ENCODE data around the gene LMCD1. TPM values are rescaled to one million over a fixed set of nuclear protein-coding genes. Genes with fewer than 3 reads are reported as not detected.

The LMCD1 gene
- total and polyA plus RNA-seq, 2 of the 8 experiments (the other 6 are each of a cell fraction or from before 2014, with no cell fraction given): 12.3 to 26.5 TPM

DNA sequence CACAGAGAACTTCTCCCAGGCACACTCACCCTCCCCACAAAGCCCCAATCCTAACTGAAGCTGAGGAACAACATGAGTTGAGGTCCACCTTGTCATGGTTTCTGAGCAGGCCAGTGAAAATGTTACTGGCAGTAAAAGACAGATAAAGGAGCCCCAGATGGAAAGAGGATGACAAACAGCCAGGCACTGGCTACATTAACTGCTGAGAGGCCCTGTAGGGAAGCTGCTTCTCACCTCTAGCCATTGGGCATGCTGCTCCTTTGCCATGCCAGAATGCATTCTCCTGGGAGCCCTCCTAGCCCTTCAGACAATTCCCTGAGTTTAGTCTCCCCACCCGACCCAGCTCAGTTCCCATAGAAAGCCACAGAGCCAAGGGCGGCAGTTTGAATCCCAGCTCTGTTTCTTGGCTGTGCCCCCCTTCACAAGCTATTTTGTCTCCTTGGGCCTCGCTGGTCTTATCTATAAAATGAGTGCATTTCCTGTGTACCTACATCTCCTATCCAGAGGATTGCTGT is 60.5 kb downstream of the LMCD1 start:
- no peak overlapping the region for H2AK5ac ChIP-seq (ENCODE audit: low read depth, low read length)
- H4K20me1 ChIP-seq (replicated peaks in 1 of 2; ENCODE audit: control insufficient read depth in 1 of 2, insufficient read depth in 2 of 2, low read length in 2 of 2): no peaks in the 10 kb centered on the region
- no peak overlapping the region for H2BK12ac ChIP-seq (ENCODE audit: low read depth, low read length)
- no peaks in the 10 kb centered on the region for H3K27me3 ChIP-seq (replicated peaks in 1 of 4; ENCODE audit: control insufficient read depth in 3 of 4, extremely low read depth in 1 of 4, insufficient read depth in 3 of 4, low read length in 3 of 4)
- H3K56ac ChIP-seq (replicated peaks; ENCODE audit: insufficient read length, low read depth, low read length): no peak overlapping the region
- FAIRE-seq: no peak
- DNase-seq (ENCODE audit: low read depth in 1 of 2, low spot score in 2 of 2): no peak
- H3K79me2 ChIP-seq (ENCODE audit: control insufficient read depth in 1 of 2, insufficient read depth in 2 of 2, low read length in 2 of 2): no peaks in the 10 kb centered on the region
- H2AFZ ChIP-seq (ENCODE audit: low read length): no peak overlapping the region
- no peak overlapping the region for H3K4ac ChIP-seq (replicated peaks; ENCODE audit: insufficient read length, low read depth, low read length)
- no peak overlapping the region for H3K27ac ChIP-seq (ENCODE audit: low read depth, low read length)
- no peak overlapping the region for H3K14ac ChIP-seq (ENCODE audit: insufficient read length)
- ChIA-PET POLR2A (ENCODE audit: partially characterized antibody) (interaction anchor here (1.2 kb wide), 1 partner anchor 10 kb away, joined by 3 read pairs; no protein-coding TSS in a partner anchor), CTCF (ENCODE audit: partially characterized antibody) (interaction anchor here (1.3 kb wide), 1 partner anchor 46 kb away, joined by 3 read pairs; no protein-coding TSS in a partner anchor)
- H3K9ac ChIP-seq (replicated peaks in 1 of 4; ENCODE audit: extremely low read depth in 1 of 4, low read depth in 3 of 4, low read length in 3 of 4): no peak overlapping the region
- no peaks in the 10 kb centered on the region for H3K23me2 ChIP-seq (ENCODE audit: low read depth, low read length)
- no peak overlapping the region for H3K18ac ChIP-seq (ENCODE audit: extremely low read depth, low read length)
- no peak overlapping the region for H2BK120ac ChIP-seq (replicated peaks; ENCODE audit: low read depth, low read length)
- H3K4me2 ChIP-seq (ENCODE audit: insufficient read depth in 1 of 2, low read depth in 2 of 2, low read length in 2 of 2): no peak overlapping the region
- H3K4me1 ChIP-seq (replicated peaks in 1 of 4; ENCODE audit: control insufficient read depth in 3 of 4, insufficient read depth in 4 of 4, low read length in 3 of 4): no peaks in the 10 kb centered on the region
- H4K8ac ChIP-seq (ENCODE audit: extremely low read depth, insufficient read depth, low read length): no peak overlapping the region
- H2BK20ac ChIP-seq (ENCODE audit: low read length): no peak overlapping the region
- H3K36me3 ChIP-seq (ENCODE audit: control insufficient read depth in 2 of 4, insufficient read depth in 4 of 4, low read length in 3 of 4): peaks cover 0 to 12% (median 0%) of the 10 kb centered on the region in 4 experiments; a peak in 2 of 8 replicates
- peaks cover 4% of the 10 kb centered on the region for H3K79me1 ChIP-seq (ENCODE audit: low read depth, low read length)
- H3K23ac ChIP-seq (ENCODE audit: insufficient read length): no peak overlapping the region
- no peak overlapping the region for H4K5ac ChIP-seq (ENCODE audit: insufficient read length, low read depth, low read length)
- no peak overlapping the region for H2BK15ac ChIP-seq (ENCODE audit: low read length)
- no peaks in the 10 kb centered on the region for H3K9me3 ChIP-seq (ENCODE audit: insufficient read depth in 2 of 2, low read depth in 1 of 2, low read length in 1 of 2)
- no peak overlapping the region for H3K4me3 ChIP-seq (ENCODE audit: extremely low read depth in 1 of 4, insufficient read depth in 2 of 4, low read depth in 3 of 4, low read length in 4 of 4)
- 93% methylated on average over 3 of the region's 3 CpGs; no CpG with 5 or more reads in 1 of the 2 experiments for WGBS, 2 experiments (ENCODE audit: extremely low coverage in 1 of 2, insufficient coverage in 1 of 2, insufficient read length in 1 of 2, insufficient replicate concordance in 2 of 2, low coverage in 1 of 2, low lambda C conversion rate in 2 of 2, missing lambda C conversion rate in 1 of 2)
- no peak overlapping the region for H2BK5ac ChIP-seq (ENCODE audit: low read depth, low read length)
- no peak overlapping the region for H4K91ac ChIP-seq (replicated peaks; ENCODE audit: insufficient read length, low read length)
- TF ChIP-seq, protein P1, sequence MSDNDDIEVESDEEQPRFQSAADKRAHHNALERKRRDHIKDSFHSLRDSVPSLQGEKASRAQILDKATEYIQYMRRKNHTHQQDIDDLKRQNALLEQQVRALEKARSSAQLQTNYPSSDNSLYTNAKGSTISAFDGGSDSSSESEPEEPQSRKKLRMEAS (IDR thresholded peaks at IDR 0.05): no peak
- TF ChIP-seq CBX8 (IDR thresholded peaks at IDR 0.05; ENCODE audit: borderline replicate concordance, low read depth, low read length): no peak
- TF ChIP-seq GTF2F1 (IDR thresholded peaks at IDR 0.05; ENCODE audit: borderline replicate concordance, low read depth, low read length): no peak
- TF ChIP-seq KDM1A (IDR thresholded peaks at IDR 0.05; ENCODE audit: borderline replicate concordance, low read length): no peak
- TF ChIP-seq RAD21 (IDR thresholded peaks at IDR 0.05 in 1 of 2, conservative IDR thresholded peaks at IDR 0.05 in 1 of 2; ENCODE audit: low read depth in 2 of 2, low read length in 2 of 2): no peak
- TF ChIP-seq YY1 (IDR thresholded peaks at IDR 0.05; ENCODE audit: low read depth, low read length): no peak
- no peak for TF ChIP-seq ZNF274 (IDR thresholded peaks at IDR 0.05; ENCODE audit: borderline replicate concordance, extremely low read depth, low read length)
- no peak for TF ChIP-seq TBP (IDR thresholded peaks at IDR 0.05; ENCODE audit: low read depth, low read length)

Measured in H1 (cell line).